ENCODE data around the gene LHX1.
A peak's percentile ranks its signal among the peaks of the same experiment; 100 is the strongest.

DNA sequence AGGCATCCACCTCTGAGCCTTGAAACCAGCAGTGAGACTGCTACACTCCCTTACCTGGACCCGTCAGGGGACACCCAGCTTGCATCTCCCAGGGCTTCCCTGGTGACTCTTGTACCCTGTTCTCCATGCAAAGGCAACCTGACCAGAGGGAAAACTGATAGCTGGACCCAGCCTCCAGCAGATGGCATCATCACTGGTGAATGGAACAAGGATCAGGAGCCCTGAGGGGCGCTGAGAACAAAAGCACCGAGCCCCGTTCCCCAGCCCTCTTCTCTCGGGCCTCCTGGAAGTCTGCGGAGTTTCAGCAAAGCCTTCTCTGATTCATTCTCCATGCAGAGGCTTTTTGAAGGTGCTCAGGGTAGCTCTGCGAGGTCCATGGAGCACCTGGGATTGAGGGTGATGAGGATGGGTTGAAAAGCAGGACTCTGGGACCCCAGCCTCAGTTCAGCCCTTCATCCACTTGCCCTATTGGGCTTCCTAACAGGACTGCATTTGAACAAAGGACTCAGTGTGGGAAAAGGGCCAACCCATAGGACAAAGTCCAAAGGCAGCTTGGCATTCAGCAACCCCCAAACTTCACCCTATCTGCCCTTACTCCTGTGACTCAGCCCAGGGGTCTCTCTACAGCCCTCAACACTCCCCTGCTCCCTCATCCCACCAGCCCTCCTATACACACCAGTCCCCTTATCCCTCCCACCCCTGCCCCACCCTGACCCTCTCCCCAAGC lies 45.0 kb upstream of the LHX1 start:
- TF ChIP-seq EZH2 (IDR thresholded peaks at IDR 0.05; ENCODE audit: low read length) (no peak), CTCF (optimal IDR thresholded peaks at IDR 0.05 in 1 of 3, IDR thresholded peaks at IDR 0.05 in 1 of 3, conservative IDR thresholded peaks at IDR 0.05 in 1 of 3; ENCODE audit: extremely low read depth in 1 of 3, insufficient read depth in 2 of 3, low read length in 3 of 3) (peak in 1 of 3 experiments; percentile 28)
